Measurements from ENCODE around the gene TFAP2D.

The TFAP2D gene

GRCh38 chr6:50721978-50722377 is 8.7 kb downstream of the TFAP2D start:
- H3K4me3 ChIP-seq (ENCODE audit: low read depth, low read length): no peak overlapping the region
- H3K27me3 ChIP-seq: peaks cover 16% of the 10 kb centered on the region
- DNase-seq: no peak
- TF ChIP-seq CTCF (IDR thresholded peaks at IDR 0.05; ENCODE audit: low read depth, low read length): no peak
- no peaks in the 10 kb centered on the region for H3K9me3 ChIP-seq
- H3K36me3 ChIP-seq: no peaks in the 10 kb centered on the region
- H3K4me1 ChIP-seq: no peaks in the 10 kb centered on the region

- Histone ChIP-seq H3K4me1 (no peaks in the 10 kb centered on the region), H3K36me3 (no peaks in the 10 kb centered on the region), H3K4me3 (ENCODE audit: low read depth, low read length) (no peak overlapping the region), H3K27me3 (peaks cover 14% of the 10 kb centered on the region), H3K9me3 (no peaks in the 10 kb centered on the region)
- DNase-seq: no peak
- no peak for TF ChIP-seq CTCF (IDR thresholded peaks at IDR 0.05; ENCODE audit: low read depth, low read length)
These were observed 9.7 kb downstream of the TFAP2D start for GRCh38 chr6:50722829-50723554.

GRCh38 chr6:50724381-50725124 is 11.2 kb downstream of the TFAP2D start:
- Histone ChIP-seq H3K27me3 (peaks cover 14% of the 10 kb centered on the region), H3K36me3 (no peaks in the 10 kb centered on the region), H3K4me1 (no peaks in the 10 kb centered on the region), H3K9me3 (no peaks in the 10 kb centered on the region), H3K4me3 (ENCODE audit: low read depth, low read length) (peak overlapping the region; percentile 56)
- TF ChIP-seq CTCF (IDR thresholded peaks at IDR 0.05; ENCODE audit: low read depth, low read length): no peak
- DNase-seq: peak; percentile 15

- H3K4me3 ChIP-seq (ENCODE audit: low read depth, low read length): no peak overlapping the region
- no peaks in the 10 kb centered on the region for H3K36me3 ChIP-seq
- H3K27me3 ChIP-seq: no peaks in the 10 kb centered on the region
- no peaks in the 10 kb centered on the region for H3K4me1 ChIP-seq
- no peaks in the 10 kb centered on the region for H3K9me3 ChIP-seq
- no peak for TF ChIP-seq CTCF (IDR thresholded peaks at IDR 0.05; ENCODE audit: low read depth, low read length)
- DNase-seq: no peak
These were observed 21.2 kb downstream of the TFAP2D start for GRCh38 chr6:50734488-50734887.

- H3K36me3 ChIP-seq: no peaks in the 10 kb centered on the region
These were observed 28.8 kb downstream of the TFAP2D start for GRCh38 chr6:50742161-50742560.

More at GRCh38 chr6:50742161-50742560, 28.8 kb downstream of the TFAP2D start:
- TF ChIP-seq CTCF (IDR thresholded peaks at IDR 0.05; ENCODE audit: low read depth, low read length): no peak
- no peak for DNase-seq
- no peaks in the 10 kb centered on the region for H3K4me1 ChIP-seq
- no peaks in the 10 kb centered on the region for H3K9me3 ChIP-seq
- H3K4me3 ChIP-seq (ENCODE audit: low read depth, low read length): no peak overlapping the region
- H3K27me3 ChIP-seq: no peaks in the 10 kb centered on the region
